Astrocyte (in vitro differentiated cells and primary cell): ENCODE measurements around the gene PCED1B. TPM values are rescaled to one million over a fixed set of nuclear protein-coding genes. Genes with fewer than 3 reads are reported as not detected.

Source experiments
- DNase-seq: peaks from one replicate; pipeline ENCODE4 v3.0.0-alpha.2; 2010; ENCODE audit warnings: low read depth
- FAIRE-seq: peaks from 2 replicates; lab custom pipeline; 2011; peaks lifted over from hg19 to GRCh38; lab: Jason Lieb, UNC
- H2AFZ ChIP-seq: 2 replicates; pipeline ENCODE4 v1.6.0; 2012; ENCODE audit warnings: low read depth, low read length, inconsistent platforms
- H3K27ac ChIP-seq: 2 replicates; pipeline ENCODE4 v1.5.1; 2011; ENCODE audit warnings: low read depth, low read length, inconsistent platforms
- H3K27me3 ChIP-seq: 2 replicates; pipeline ENCODE4 v1.6.0; 2011; ENCODE audit warnings: low read length, inconsistent platforms; ENCODE audit not compliant: insufficient read depth
- H3K36me3 ChIP-seq: 2 replicates; pipeline ENCODE4 v1.5.1; 2011; ENCODE audit warnings: low read length, inconsistent platforms; ENCODE audit not compliant: insufficient read depth
- H3K4me1 ChIP-seq: 2 replicates; pipeline ENCODE4 v1.5.1; 2011; ENCODE audit warnings: low read length, inconsistent platforms; ENCODE audit not compliant: insufficient read depth
- H3K4me2 ChIP-seq: 2 replicates; pipeline ENCODE4 v1.6.0; 2012; ENCODE audit warnings: low read length, inconsistent platforms
- H3K4me3 ChIP-seq: 2 replicates; pipeline ENCODE4 v1.5.1; 2011; ENCODE audit warnings: low read depth, mild to moderate bottlenecking, low read length, inconsistent platforms; ENCODE audit not compliant: insufficient read depth
- H3K79me2 ChIP-seq: 2 replicates; pipeline ENCODE4 v1.6.0; 2012; ENCODE audit warnings: mild to moderate bottlenecking, low read length, inconsistent platforms; ENCODE audit not compliant: insufficient read depth
- H3K9ac ChIP-seq: 2 replicates; pipeline ENCODE4 v1.6.0; 2012; ENCODE audit warnings: mild to moderate bottlenecking, low read length, inconsistent platforms
- H3K9me3 ChIP-seq: 2 replicates; pipeline ENCODE4 v1.5.1; 2012; ENCODE audit warnings: low read depth, mild to moderate bottlenecking, low read length, inconsistent platforms; ENCODE audit not compliant: insufficient read depth
- H4K20me1 ChIP-seq: 2 replicates; pipeline ENCODE4 v1.6.0; 2012; ENCODE audit warnings: low read length, inconsistent platforms; ENCODE audit not compliant: insufficient read depth
- H3K27ac Mint-ChIP-seq: one replicate; pipeline ENCODE4 v1.8.0; 2021; ENCODE audit warnings: mild to moderate bottlenecking, mixed read lengths; ENCODE audit not compliant: unreplicated experiment
- H3K27me3 Mint-ChIP-seq: one replicate; pipeline ENCODE4 v1.8.0; 2021; ENCODE audit warnings: low read depth, mixed read lengths; ENCODE audit not compliant: unreplicated experiment
- H3K36me3 Mint-ChIP-seq: one replicate; pipeline ENCODE4 v1.8.0; 2021; ENCODE audit warnings: low read depth, mixed read lengths; ENCODE audit not compliant: unreplicated experiment
- H3K4me1 Mint-ChIP-seq: one replicate; pipeline ENCODE4 v1.8.0; 2021; ENCODE audit warnings: low read depth, mixed read lengths; ENCODE audit not compliant: unreplicated experiment
- H3K4me3 Mint-ChIP-seq: one replicate; pipeline ENCODE4 v1.8.0; 2021; ENCODE audit warnings: mild to moderate bottlenecking, moderate library complexity, mixed read lengths; ENCODE audit not compliant: unreplicated experiment
- H3K9me3 Mint-ChIP-seq: one replicate; pipeline ENCODE4 v1.8.0; 2021; ENCODE audit warnings: mild to moderate bottlenecking, mixed read lengths; ENCODE audit not compliant: unreplicated experiment
- CTCF ChIP-seq: IDR thresholded peaks from 2 replicates; pipeline ENCODE4 v1.5.1; 2011; ENCODE audit warnings: low read depth, mild to moderate bottlenecking, inconsistent platforms, low read length, moderate library complexity; ENCODE audit not compliant: insufficient read depth
- EZH2 ChIP-seq: IDR thresholded peaks from 2 replicates; pipeline ENCODE4 v1.6.1; 2012; ENCODE audit warnings: mild to moderate bottlenecking, low read length, inconsistent platforms; ENCODE audit not compliant: insufficient read depth
- total RNA-seq: library from RNA; stranded (reverse); gene quantifications from 2 replicates; pipeline ENCODE4 v1.2.1, GENCODE V29; 2021

Gene PCED1B
- total RNA-seq, 1 donor from 2014 or later = 1.8 TPM

GRCh38 chr12:47038270-47038748 lies 41.1 kb upstream of the PCED1B start:
- H3K9me3 Mint-ChIP-seq = no peaks in the 10 kb centered on the region
- Histone ChIP-seq H3K4me1 (peaks cover 15% of the 10 kb centered on the region), H3K27ac (no peak overlapping the region), H2AFZ (no peak overlapping the region), H3K9ac (no peak overlapping the region), H3K4me3 (no peak overlapping the region), H3K79me2 (no peaks in the 10 kb centered on the region), H3K9me3 (no peaks in the 10 kb centered on the region), H4K20me1 (no peaks in the 10 kb centered on the region), H3K4me2 (no peak overlapping the region), H3K27me3 (no peaks in the 10 kb centered on the region), H3K36me3 (no peaks in the 10 kb centered on the region)
- DNase-seq (peak; percentile 59), FAIRE-seq (no peak)
- H3K27ac Mint-ChIP-seq = peak overlapping the region; percentile 48
- H3K27me3 Mint-ChIP-seq = no peaks in the 10 kb centered on the region
- H3K4me1 Mint-ChIP-seq = peaks cover 23% of the 10 kb centered on the region
- H3K4me3 Mint-ChIP-seq = no peak overlapping the region
- TF ChIP-seq CTCF (no peak), EZH2 (no peak)
- H3K36me3 Mint-ChIP-seq = no peaks in the 10 kb centered on the region

- H3K27ac Mint-ChIP-seq = peak overlapping the region; percentile 38
- no peak overlapping the region for H3K4me3 Mint-ChIP-seq
- no peaks in the 10 kb centered on the region for H3K9me3 Mint-ChIP-seq
- no peaks in the 10 kb centered on the region for H3K36me3 Mint-ChIP-seq
- H3K4me1 Mint-ChIP-seq = peaks cover 19% of the 10 kb centered on the region
- H3K9me3 ChIP-seq = no peaks in the 10 kb centered on the region
- no peak overlapping the region for H3K27ac ChIP-seq
- H3K27me3 Mint-ChIP-seq = no peaks in the 10 kb centered on the region
- no peaks in the 10 kb centered on the region for H3K36me3 ChIP-seq
- no peak overlapping the region for H3K9ac ChIP-seq
- FAIRE-seq (no peak), DNase-seq (no peak)
- H3K79me2 ChIP-seq = no peaks in the 10 kb centered on the region
- no peak overlapping the region for H2AFZ ChIP-seq
- peaks cover 9% of the 10 kb centered on the region for H3K4me1 ChIP-seq
- H3K27me3 ChIP-seq = no peaks in the 10 kb centered on the region
- no peak overlapping the region for H3K4me2 ChIP-seq
- no peaks in the 10 kb centered on the region for H4K20me1 ChIP-seq
- no peak for TF ChIP-seq CTCF
- TF ChIP-seq EZH2 = no peak
- H3K4me3 ChIP-seq = no peak overlapping the region
These were observed 40.3 kb upstream of the PCED1B start for GRCh38 chr12:47039079-47039478.

- no peak overlapping the region for H3K4me2 ChIP-seq
- no peak overlapping the region for H3K27ac Mint-ChIP-seq
- TF ChIP-seq EZH2 = no peak
- no peak for TF ChIP-seq CTCF
- no peaks in the 10 kb centered on the region for H4K20me1 ChIP-seq
- FAIRE-seq (no peak), DNase-seq (no peak)
- H3K27me3 ChIP-seq = no peaks in the 10 kb centered on the region
- peaks cover 2% of the 10 kb centered on the region for H3K4me1 ChIP-seq
- H3K4me1 Mint-ChIP-seq = peaks cover 13% of the 10 kb centered on the region
- no peaks in the 10 kb centered on the region for H3K36me3 ChIP-seq
- no peak overlapping the region for H3K9ac ChIP-seq
- H3K9me3 ChIP-seq = no peaks in the 10 kb centered on the region
- no peaks in the 10 kb centered on the region for H3K27me3 Mint-ChIP-seq
- H3K79me2 ChIP-seq = no peaks in the 10 kb centered on the region
- no peak overlapping the region for H3K27ac ChIP-seq
- no peaks in the 10 kb centered on the region for H3K9me3 Mint-ChIP-seq
- H3K4me3 ChIP-seq = no peak overlapping the region
- H3K4me3 Mint-ChIP-seq = no peak overlapping the region
- no peak overlapping the region for H2AFZ ChIP-seq
- H3K36me3 Mint-ChIP-seq = no peaks in the 10 kb centered on the region
These were observed 39.7 kb upstream of the PCED1B start for GRCh38 chr12:47039756-47040155.
